ENCODE data around the gene CAPN5. TPM values are rescaled to one million over a fixed set of nuclear protein-coding genes. Genes with fewer than 3 reads are reported as not detected.

CAPN5 gene
- total RNA-seq, 1 experiment from 2014 or later: 17.3 TPM

DNA sequence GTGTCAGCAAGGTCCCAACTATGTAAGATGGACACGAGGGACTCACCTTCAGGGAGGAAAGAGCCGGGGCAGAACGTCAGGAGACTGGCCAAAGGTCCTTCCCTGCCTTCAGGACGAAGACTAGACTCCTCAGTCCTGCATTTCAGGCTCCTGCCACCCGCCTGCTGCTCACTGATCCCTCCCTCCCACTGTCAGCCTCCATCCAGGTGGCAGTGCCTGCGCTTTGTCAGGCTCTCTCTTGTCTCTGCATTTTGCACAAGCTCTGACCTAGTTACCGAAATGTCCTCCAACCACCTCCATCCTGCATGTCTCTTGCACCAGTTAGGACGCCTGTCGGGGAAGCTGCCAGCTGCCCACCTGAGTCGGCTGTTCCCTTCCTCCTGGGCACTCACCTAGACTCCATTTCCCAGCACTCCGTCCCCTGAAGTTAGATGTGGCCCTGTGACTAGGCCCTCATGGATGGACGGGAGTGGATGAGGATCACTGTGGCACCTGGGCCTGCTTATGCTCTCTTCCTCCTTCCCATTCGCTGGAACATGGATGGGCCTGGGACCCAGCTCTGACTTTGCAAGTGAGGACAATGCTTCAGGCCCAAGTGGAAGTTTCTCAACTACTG is 24.6 kb upstream of the CAPN5 start:
- POLR2A ChIA-PET: no interaction called here
- H3K9me3 ChIP-seq (ENCODE audit: control insufficient read depth, insufficient read depth, low read depth, low read length): no peaks in the 10 kb centered on the region
- peaks cover 18% of the 10 kb centered on the region for H3K4me1 ChIP-seq (ENCODE audit: control insufficient read depth, insufficient read depth, low read length)
- in situ Hi-C loops (cut with HindIII; ENCODE audit: low pct_unique_long_range_greater_than_20kb, low sequenced_read_pairs) (no loop called here), intact Hi-C loops (cut with micrococcal nuclease; ENCODE audit: unreplicated experiment) (no loop called here)
- no peaks in the 10 kb centered on the region for H3K36me3 ChIP-seq (ENCODE audit: control insufficient read depth, insufficient read depth, low read length)
- DNase-seq (ENCODE audit: low read depth, low spot score) (no peak), ATAC-seq (no peak)
- H3K4me3 ChIP-seq (ENCODE audit: low read depth in 2 of 2, low read length in 2 of 2): no peak overlapping the region
- H3K27me3 ChIP-seq (ENCODE audit: control insufficient read depth, insufficient read depth, low read length): no peaks in the 10 kb centered on the region
- H3K27ac ChIP-seq (ENCODE audit: low read length): no peak overlapping the region
- CTCF ChIA-PET: interaction anchor here (0.6 kb wide), 1 partner anchor 1047 kb away, joined by 9 read pairs; no protein-coding TSS in a partner anchor
- no TSS peak for BruUV-seq (replicated peaks)
- no peak for TF ChIP-seq POLR2AphosphoS5 (IDR thresholded peaks at IDR 0.05; ENCODE audit: low read depth, low read length)
- TF ChIP-seq TCF7L2 (IDR thresholded peaks at IDR 0.05; ENCODE audit: low read depth, low read length): no peak
- no peak for TF ChIP-seq CTCF (IDR thresholded peaks at IDR 0.05)
- no peak for TF ChIP-seq SIN3A (IDR thresholded peaks at IDR 0.05; ENCODE audit: borderline replicate concordance, insufficient read depth, low read depth, low read length)
- no peak for TF ChIP-seq REST (IDR thresholded peaks at IDR 0.05; ENCODE audit: insufficient read depth in 1 of 2, low read depth in 2 of 2, low read length in 1 of 2)

- CTCF ChIA-PET: interaction anchor here (0.6 to 1.9 kb wide), 4 partner anchors 20 to 125 kb away, joined by 3 to 13 read pairs (median 6); no protein-coding TSS in a partner anchor
- no peaks in the 10 kb centered on the region for H3K36me3 ChIP-seq (ENCODE audit: control insufficient read depth, insufficient read depth, low read length)
- POLR2A ChIA-PET: no interaction called here
- H3K27ac ChIP-seq (ENCODE audit: low read length): no peak overlapping the region
- no peaks in the 10 kb centered on the region for H3K9me3 ChIP-seq (ENCODE audit: control insufficient read depth, insufficient read depth, low read depth, low read length)
- no peak for TF ChIP-seq REST (IDR thresholded peaks at IDR 0.05; ENCODE audit: insufficient read depth in 1 of 2, low read depth in 2 of 2, low read length in 1 of 2)
- H3K27me3 ChIP-seq (ENCODE audit: control insufficient read depth, insufficient read depth, low read length): no peaks in the 10 kb centered on the region
- no peak overlapping the region for H3K4me3 ChIP-seq (ENCODE audit: low read depth in 2 of 2, low read length in 2 of 2)
- ATAC-seq (no peak), DNase-seq (ENCODE audit: low read depth, low spot score) (no peak)
- BruUV-seq (replicated peaks): no TSS peak
- peaks cover 7% of the 10 kb centered on the region for H3K4me1 ChIP-seq (ENCODE audit: control insufficient read depth, insufficient read depth, low read length)
- in situ Hi-C loops (cut with HindIII; ENCODE audit: low pct_unique_long_range_greater_than_20kb, low sequenced_read_pairs) (no loop called here), intact Hi-C loops (cut with micrococcal nuclease; ENCODE audit: unreplicated experiment) (no loop called here)
These were observed 22.4 kb upstream of the CAPN5 start for GRCh38 chr11:77044356-77044755.
